Pancreas (tissue), 10 donors: Measurements from ENCODE around the gene WDR27. TPM values are rescaled to one million over a fixed set of nuclear protein-coding genes. Genes with fewer than 3 reads are reported as not detected.

Experiments
- ATAC-seq, 4 donors: fragments of 200-7000 bp; cut with Tn5 transposase; one replicate each; pipeline versions ENCODE4 v1.8.0 to v1.9.1; 2020; ENCODE audit warnings: mild to moderate bottlenecking in 4 of 4, moderate library complexity in 4 of 4
- DNase-seq, 6 donors: peaks; one replicate each; pipeline ENCODE4 v3.0.0-alpha.2; 2020
- FAIRE-seq: peaks from 2 replicates; lab custom pipeline; 2012; peaks lifted over from hg19 to GRCh38; lab: Jason Lieb, UNC
- H3K27ac ChIP-seq, 4 donors: fragments of 200-600 bp; sonication (generic); 1 replicate in 3 of 4; 2 replicates in 1 of 4; pipeline versions ENCODE4 v1.5.0 to v1.8.0; 2020
- H3K27me3 ChIP-seq, 4 donors: fragments of 200-600 bp; one replicate each; pipeline ENCODE4 v1.8.0; 2021
- H3K36me3 ChIP-seq, 3 donors: fragments of 200-600 bp; sonication (generic) in 1 of 3; one replicate each; pipeline versions ENCODE4 v1.5.0 to v1.8.0; 2020 to 2021
- H3K4me1 ChIP-seq, 3 donors: fragments of 200-600 bp; one replicate each; pipeline ENCODE4 v1.8.0; 2021
- H3K4me3 ChIP-seq, 4 donors: fragments of 200-600 bp; sonication (generic) in 2 of 4; one replicate each; pipeline versions ENCODE4 v1.5.0 to v1.8.0; 2020 to 2021
- H3K9me3 ChIP-seq, 4 donors: fragments of 200-600 bp; one replicate each; pipeline ENCODE4 v1.8.0; 2021
- CTCF ChIP-seq, 4 donors: fragments of 200-600 bp; sonication (generic) in 3 of 4; IDR thresholded peaks; one replicate each; pipeline versions ENCODE4 v1.5.0 to v1.8.0; 2021; ENCODE audit warnings: antibody characterized with exemption in 4 of 4
- WGBS, 2 donors: extraction: QIAGEN DNeasy Blood & Tissue Kit; methylation state at CpG; one replicate each; pipeline ENCODE4 v1.1.7; 2013; 5-methylcytosine and 5-hydroxymethylcytosine counted together
- intact Hi-C, 3 donors: fragments of 100-400 bp; cut with DNase I; formaldehyde crosslinking; loops; one replicate each; pipeline versions ENCODE4 v1.11.1 to v1.14.2; 2022
- polyA plus RNA-seq, 2 donors: library from polyadenylated mRNA; stranded (reverse); fragments of 200-250 nt; gene quantifications; one replicate each; pipeline ENCODE4 v1.2.3, GENCODE V29; 2013
- total RNA-seq, 6 donors: library from RNA; stranded (reverse); fragmentation: NEBNext Ultra II Directional in 4 of 6; extraction: Animal tissue kit (Norgen Biotek cat#: 25700) in 4 of 6; gene quantifications; one replicate each; pipeline versions ENCODE4 v1.2.1 to v1.2.4, GENCODE V29; 2021 to 2023
- donor health status: healthy with polysubstance abuse.
- donor health status: DM: no; HTN: no; CAD: no; lungs with moderate emphysema.
- donor health status: DM: no; HTN: no; CAD: no.
- donor health status: control.
- donor health status: control.
- donor health status: Bipolar disorder and iron deficiency.
- donor health status: DM: yes; HTN: yes; CAD: no.
- donor health status: DM: no; HTN: no; CAD: no.
- donor health status: DM: no; HTN: no; CAD: no.
- donor health status: DM: yes; HTN: yes; CAD: no.

WDR27 gene
- total and polyA plus RNA-seq, 8 donors: 9.6 to 43.1 (median 16.4) TPM

- no peaks in the 10 kb centered on the region for H3K9me3 ChIP-seq
- DNase-seq: no peak
- no peak for ATAC-seq
- no peaks in the 10 kb centered on the region for H3K27me3 ChIP-seq
- no peak for FAIRE-seq
- no peak overlapping the region for H3K4me3 ChIP-seq
- intact Hi-C loops: no loop called here
- no peak overlapping the region for H3K27ac ChIP-seq
- 87 to 94% methylated on average over 3 of the region's 3 CpGs for WGBS, 2 donors
- no peak for TF ChIP-seq CTCF (IDR thresholded peaks at IDR 0.05)
- H3K4me1 ChIP-seq: peaks cover 0 to 4% (median 0%) of the 10 kb centered on the region in 3 donors
- no peaks in the 10 kb centered on the region for H3K36me3 ChIP-seq
Observed at GRCh38 chr6:169534039-169534421, 167.8 kb downstream of the WDR27 start.

- Histone ChIP-seq H3K36me3 (no peaks in the 10 kb centered on the region), H3K27me3 (no peaks in the 10 kb centered on the region), H3K4me1 (peaks cover 0 to 4% (median 0%) of the 10 kb centered on the region in 3 donors), H3K4me3 (no peak overlapping the region), H3K27ac (no peak overlapping the region), H3K9me3 (no peaks in the 10 kb centered on the region)
- FAIRE-seq: no peak
- no peak for ATAC-seq
- WGBS, 2 donors: 92 to 98% methylated on average over 6 of the region's 6 CpGs
- no peak for TF ChIP-seq CTCF (IDR thresholded peaks at IDR 0.05)
- DNase-seq: no peak
- intact Hi-C loops: no loop called here
Observed at GRCh38 chr6:169533301-169534038, 168.4 kb downstream of the WDR27 start.

GRCh38 chr6:169530752-169531123, 171.1 kb downstream of the WDR27 start:
- H3K4me1 ChIP-seq: peaks cover 0 to 4% (median 0%) of the 10 kb centered on the region in 3 donors
- ATAC-seq: no peak
- FAIRE-seq: no peak
- intact Hi-C loops: no loop called here
- H3K9me3 ChIP-seq: no peaks in the 10 kb centered on the region
- H3K27ac ChIP-seq: peak overlapping the region in 1 of 4 donors; percentile 16
- H3K27me3 ChIP-seq: no peaks in the 10 kb centered on the region
- DNase-seq: no peak
- H3K4me3 ChIP-seq: no peak overlapping the region
- no peaks in the 10 kb centered on the region for H3K36me3 ChIP-seq
- TF ChIP-seq CTCF (IDR thresholded peaks at IDR 0.05): no peak
- 91 to 96% methylated on average over 1 of the region's 1 CpG for WGBS, 2 donors

GRCh38 chr6:169529931-169530751, 171.7 kb downstream of the WDR27 start:
- ATAC-seq (peak; percentile 68 to 98 (median 89)), FAIRE-seq (peak; percentile 97), DNase-seq (peak in 5 of 6 donors; percentile 24 to 50 (median 26))
- H3K27me3 ChIP-seq: no peaks in the 10 kb centered on the region
- no peaks in the 10 kb centered on the region for H3K9me3 ChIP-seq
- H3K27ac ChIP-seq: peak overlapping the region in 1 of 4 donors; percentile 16
- H3K4me1 ChIP-seq: peaks cover 0 to 4% (median 0%) of the 10 kb centered on the region in 3 donors
- TF ChIP-seq CTCF (IDR thresholded peaks at IDR 0.05): no peak
- intact Hi-C loops: no loop called here
- no peak overlapping the region for H3K4me3 ChIP-seq
- WGBS, 2 donors: 55 to 68% methylated on average over 13 of the region's 13 CpGs
- H3K36me3 ChIP-seq: no peaks in the 10 kb centered on the region
